Ovary (tissue), 3 donors: ENCODE measurements around the gene TULP1.

Experiments
- POLR2A ChIP-seq: fragments of 450-650 bp; IDR thresholded peaks from one replicate; pipeline ENCODE4 v1.6.1; 2017; ENCODE audit warnings: antibody characterized with exemption, mild to moderate bottlenecking, moderate library complexity
- TF ChIP-seq, protein P1 (sequence below), 3 donors: fragments of 450-650 bp in 2 of 3; fragments of 200-600 bp in 1 of 3; IDR thresholded peaks; one replicate each; pipeline versions ENCODE4 v1.5.1 to v1.8.0; 2016 to 2022; ENCODE audit warnings: antibody characterized with exemption in 3 of 3, mild to moderate bottlenecking in 1 of 3
- donor health status: DM: no; HTN: no; CAD: no.

DNA sequence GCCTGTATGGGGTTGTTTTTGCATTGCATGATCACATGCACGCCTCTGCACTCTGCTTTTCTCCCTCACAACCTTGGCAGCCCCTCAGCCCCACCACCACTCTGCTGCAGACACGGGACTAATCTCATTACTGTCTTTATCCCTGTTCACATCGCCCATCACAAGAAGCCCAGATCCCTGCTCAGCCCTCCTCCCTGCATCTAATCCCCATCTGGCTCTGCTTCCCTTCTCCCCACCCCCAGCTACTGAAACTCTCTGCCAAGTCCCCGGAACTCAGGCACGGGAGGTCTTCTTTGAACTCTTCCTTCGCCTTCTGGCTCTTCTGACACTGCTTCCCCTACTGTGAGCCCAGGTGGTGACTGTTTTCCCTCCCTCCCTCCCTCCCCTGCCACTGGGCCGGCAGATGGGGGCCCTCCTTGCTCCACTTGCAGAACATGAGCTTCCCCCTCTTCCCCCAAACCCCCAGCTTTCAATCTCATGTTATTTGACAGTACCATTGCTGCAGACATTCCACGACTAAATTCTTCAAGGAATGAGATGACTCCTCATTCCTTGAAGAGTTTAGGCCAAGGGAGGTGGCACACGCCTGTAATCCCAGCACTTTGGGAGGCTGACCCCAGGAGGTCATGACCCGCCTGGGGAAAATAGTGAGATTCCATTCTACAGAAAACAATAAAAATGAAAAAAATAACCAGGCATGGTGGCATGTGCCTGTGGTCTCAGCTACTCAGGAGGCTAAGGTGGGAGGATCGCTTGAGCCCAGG lies 21.9 kb upstream of the TULP1 start:
- TF ChIP-seq, protein P1, sequence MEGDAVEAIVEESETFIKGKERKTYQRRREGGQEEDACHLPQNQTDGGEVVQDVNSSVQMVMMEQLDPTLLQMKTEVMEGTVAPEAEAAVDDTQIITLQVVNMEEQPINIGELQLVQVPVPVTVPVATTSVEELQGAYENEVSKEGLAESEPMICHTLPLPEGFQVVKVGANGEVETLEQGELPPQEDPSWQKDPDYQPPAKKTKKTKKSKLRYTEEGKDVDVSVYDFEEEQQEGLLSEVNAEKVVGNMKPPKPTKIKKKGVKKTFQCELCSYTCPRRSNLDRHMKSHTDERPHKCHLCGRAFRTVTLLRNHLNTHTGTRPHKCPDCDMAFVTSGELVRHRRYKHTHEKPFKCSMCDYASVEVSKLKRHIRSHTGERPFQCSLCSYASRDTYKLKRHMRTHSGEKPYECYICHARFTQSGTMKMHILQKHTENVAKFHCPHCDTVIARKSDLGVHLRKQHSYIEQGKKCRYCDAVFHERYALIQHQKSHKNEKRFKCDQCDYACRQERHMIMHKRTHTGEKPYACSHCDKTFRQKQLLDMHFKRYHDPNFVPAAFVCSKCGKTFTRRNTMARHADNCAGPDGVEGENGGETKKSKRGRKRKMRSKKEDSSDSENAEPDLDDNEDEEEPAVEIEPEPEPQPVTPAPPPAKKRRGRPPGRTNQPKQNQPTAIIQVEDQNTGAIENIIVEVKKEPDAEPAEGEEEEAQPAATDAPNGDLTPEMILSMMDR (IDR thresholded peaks at IDR 0.05), result no peak
- no peak for TF ChIP-seq POLR2A
